T-cell (primary cell): ENCODE results near the gene XNDC1N. TPM values are rescaled to one million over a fixed set of nuclear protein-coding genes. Genes with fewer than 3 reads are reported as not detected.

ENCODE experiments used
- ATAC-seq, 4 experiments: fragments of 200-7000 bp in 3 of 4; fragments of 150-1000 bp in 1 of 4; cut with Tn5 transposase; replicated peaks in 1 of 4; 1 replicate in 3 of 4; 2 replicates in 1 of 4; pipeline ENCODE4 v1.10.0; 2021; ENCODE audit warnings: moderate library complexity in 3 of 4, mild to moderate bottlenecking in 2 of 4, moderate number of reproducible peaks in 1 of 4
- CTCF ChIA-PET, 2 donors: fragments of 300-600 bp; sonication (Branson Sonifier 250); formaldehyde crosslinking; loops; one replicate each; lab custom pipeline; 2022; ENCODE audit warnings: antibody characterized with exemption in 2 of 2; lab: Charles Lee
- POLR2A ChIA-PET, 2 donors: fragments of 300-600 bp; sonication (Branson Sonifier 250); formaldehyde crosslinking; loops; one replicate each; lab custom pipeline; 2022; ENCODE audit warnings: antibody characterized with exemption in 2 of 2; lab: Charles Lee
- DNase-seq, 35 experiments: peaks; one replicate each; pipeline versions ENCODE4 v3.0.0 to v3.0.0-alpha.2; 2013 to 2023
- H3K27ac ChIP-seq: one replicate; pipeline ENCODE4 v1.5.1; 2013; ENCODE audit warnings: low read length
- H3K27me3 ChIP-seq, 2 experiments: replicated peaks in 1 of 2; 1 replicate in 1 of 2; 2 replicates in 1 of 2; pipeline versions ENCODE4 v1.6.1 to v1.7.0; 2013; ENCODE audit warnings: low read length in 1 of 2, mixed read lengths in 1 of 2; ENCODE audit not compliant: control insufficient read depth in 2 of 2, insufficient read depth in 2 of 2; ENCODE audit errors: extremely low read depth in 1 of 2
- H3K36me3 ChIP-seq, 2 donors: 1 replicate in 1 of 2; 2 replicates in 1 of 2; pipeline versions ENCODE4 v1.6.1 to v1.7.0; 2013; ENCODE audit warnings: low read length in 1 of 2; ENCODE audit not compliant: control insufficient read depth in 2 of 2, insufficient read depth in 1 of 2; ENCODE audit errors: extremely low read depth in 1 of 2
- H3K4me1 ChIP-seq, 2 experiments: 1 replicate in 1 of 2; 2 replicates in 1 of 2; pipeline versions ENCODE4 v1.6.1 to v1.7.0; 2013; ENCODE audit warnings: low read length in 2 of 2, mixed read lengths in 1 of 2; ENCODE audit not compliant: insufficient read depth in 2 of 2, control insufficient read depth in 1 of 2; ENCODE audit errors: extremely low read depth in 1 of 2
- H3K4me3 ChIP-seq, 2 donors: 1 replicate in 1 of 2; 2 replicates in 1 of 2; pipeline versions ENCODE4 v1.5.1 to v1.7.0; 2013; ENCODE audit warnings: mild to moderate bottlenecking in 2 of 2, low read length in 1 of 2, moderate library complexity in 1 of 2; ENCODE audit not compliant: control insufficient read depth in 1 of 2; ENCODE audit errors: extremely low read depth in 1 of 2
- H3K9me3 ChIP-seq: 2 replicates; pipeline ENCODE4 v1.7.0; 2013
- H3K27ac Mint-ChIP-seq, 2 donors: one replicate each; pipeline ENCODE4 v1.8.0; 2020 to 2021; ENCODE audit warnings: mild to moderate bottlenecking in 2 of 2, mixed read lengths in 2 of 2
- H3K27me3 Mint-ChIP-seq, 2 donors: one replicate each; pipeline ENCODE4 v1.8.0; 2021 to 2022; ENCODE audit warnings: mixed read lengths in 2 of 2
- H3K36me3 Mint-ChIP-seq: one replicate; pipeline ENCODE4 v1.8.0; 2021; ENCODE audit warnings: mixed read lengths
- H3K4me1 Mint-ChIP-seq, 3 donors: one replicate each; pipeline ENCODE4 v1.8.0; 2020 to 2022; ENCODE audit warnings: mixed read lengths in 3 of 3, mild to moderate bottlenecking in 1 of 3
- H3K4me3 Mint-ChIP-seq, 3 donors: one replicate each; pipeline ENCODE4 v1.8.0; 2020 to 2022; ENCODE audit warnings: mild to moderate bottlenecking in 3 of 3, mixed read lengths in 3 of 3, moderate library complexity in 3 of 3
- H3K9me3 Mint-ChIP-seq, 3 donors: one replicate each; pipeline ENCODE4 v1.8.0; 2020 to 2022; ENCODE audit warnings: mixed read lengths in 3 of 3
- WGBS: methylation state at CpG from one replicate; pipeline ENCODE4 v1.1.5; 2013; ENCODE audit warnings: missing lambda C conversion rate; ENCODE audit not compliant: insufficient coverage; 5-methylcytosine and 5-hydroxymethylcytosine counted together
- total RNA-seq, 35 experiments: library from RNA in 6 of 35; stranded (reverse) in 6 of 35; fragments of 120-200 nt in 1 of 35; gene quantifications; one replicate each; pipeline versions ENCODE4 v1.2.1 to v1.2.4 and lab custom pipeline; 2013 to 2026

The XNDC1N gene
- total RNA-seq, 5 donors from 2014 or later (not counting 1 experiment from before 2014, with no cell fraction given): 17.3 to 24.7 (median 21.5) TPM

GRCh38 chr11:71948314-71949027 is 20.1 kb upstream of the XNDC1N start:
- no peak overlapping the region for H3K27ac ChIP-seq
- no peak overlapping the region for H3K27ac Mint-ChIP-seq
- DNase-seq (no peak), ATAC-seq (no peak)
- H3K4me3 Mint-ChIP-seq: no peak overlapping the region
- no CpG with 5 or more reads among the region's 7 CpGs for WGBS
- peaks cover 0 to 2% of the 10 kb centered on the region in 2 donors for H3K36me3 ChIP-seq
- ChIA-PET POLR2A (interaction anchor here in 1 of 2 donors (0.5 kb wide), 1 partner anchor 108 kb away, joined by 5 read pairs; no protein-coding TSS in a partner anchor), CTCF (no interaction called here)
- no peaks in the 10 kb centered on the region for H3K9me3 Mint-ChIP-seq
- H3K27me3 ChIP-seq: no peaks in the 10 kb centered on the region
- H3K4me1 Mint-ChIP-seq: peaks cover 11 to 25% (median 24%) of the 10 kb centered on the region in 3 donors
- H3K36me3 Mint-ChIP-seq: peaks cover 3% of the 10 kb centered on the region
- H3K27me3 Mint-ChIP-seq: no peaks in the 10 kb centered on the region
- no peaks in the 10 kb centered on the region for H3K9me3 ChIP-seq
- H3K4me1 ChIP-seq: no peaks in the 10 kb centered on the region
- H3K4me3 ChIP-seq: no peak overlapping the region

DNA sequence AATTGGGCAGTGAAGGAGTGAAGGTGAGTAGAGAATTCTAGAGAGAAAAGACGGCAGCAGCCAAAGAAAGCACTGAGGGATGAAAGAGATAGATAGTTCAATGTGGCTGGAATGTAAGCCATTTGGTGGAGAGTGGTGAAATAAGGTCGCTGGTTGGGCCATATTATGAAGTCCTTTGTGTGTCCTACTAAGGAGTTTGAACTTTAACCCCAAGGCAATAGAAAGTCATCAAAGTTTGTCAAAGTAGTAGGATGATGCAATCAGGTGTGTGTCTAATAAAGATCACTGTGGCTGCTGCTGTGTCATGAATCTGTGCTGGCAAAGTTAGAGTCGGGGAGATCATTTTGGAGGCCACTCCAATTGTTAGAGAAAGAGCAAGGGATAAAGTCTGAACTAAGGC is 19.1 kb upstream of the XNDC1N start:
- no peaks in the 10 kb centered on the region for H3K4me1 ChIP-seq
- no peak for ATAC-seq
- H3K27ac Mint-ChIP-seq: no peak overlapping the region
- peaks cover 3% of the 10 kb centered on the region for H3K36me3 Mint-ChIP-seq
- WGBS: 93% methylated on average over 3 of the region's 3 CpGs
- ChIA-PET POLR2A (no interaction called here), CTCF (no interaction called here)
- H3K9me3 Mint-ChIP-seq: no peaks in the 10 kb centered on the region
- H3K36me3 ChIP-seq: peaks cover 0 to 2% of the 10 kb centered on the region in 2 donors
- H3K27me3 ChIP-seq: no peaks in the 10 kb centered on the region
- no peaks in the 10 kb centered on the region for H3K9me3 ChIP-seq
- H3K27ac ChIP-seq: no peak overlapping the region
- H3K4me1 Mint-ChIP-seq: peaks cover 19 to 25% (median 21%) of the 10 kb centered on the region in 3 donors
- H3K4me3 Mint-ChIP-seq: no peak overlapping the region
- no peaks in the 10 kb centered on the region for H3K27me3 Mint-ChIP-seq
- H3K4me3 ChIP-seq: no peak overlapping the region
- DNase-seq: no peak

DNA sequence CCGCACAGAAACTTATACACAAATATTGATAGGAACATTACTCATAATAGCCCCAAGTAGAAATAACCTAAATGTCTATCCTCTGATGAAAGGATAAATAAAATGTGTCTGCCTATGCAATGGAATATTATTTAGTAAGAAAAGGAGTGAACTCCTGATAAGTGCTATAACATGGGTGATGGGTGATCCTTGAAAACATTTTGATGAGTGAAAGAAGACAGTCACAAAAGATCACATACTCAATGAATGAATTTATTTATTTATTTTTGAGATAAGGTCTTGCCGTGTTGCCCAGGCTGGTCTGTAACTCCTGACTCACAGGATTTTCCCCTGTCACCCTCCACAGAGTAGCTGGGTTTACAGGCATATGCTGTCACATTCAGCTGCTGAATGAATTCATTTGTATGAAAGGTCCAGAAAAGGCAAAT is 17.8 kb upstream of the XNDC1N start:
- no peak overlapping the region for H3K27ac ChIP-seq
- peaks cover 0 to 2% of the 10 kb centered on the region in 2 donors for H3K36me3 ChIP-seq
- H3K9me3 Mint-ChIP-seq: no peaks in the 10 kb centered on the region
- DNase-seq (no peak), ATAC-seq (no peak)
- ChIA-PET CTCF (interaction anchor here in 1 of 2 donors (0.6 kb wide), 1 partner anchor 901 kb away, joined by 3 read pairs; no protein-coding TSS in a partner anchor), POLR2A (no interaction called here)
- H3K27me3 ChIP-seq: no peaks in the 10 kb centered on the region
- H3K4me1 Mint-ChIP-seq: peaks cover 19 to 27% (median 21%) of the 10 kb centered on the region in 3 donors
- H3K36me3 Mint-ChIP-seq: peaks cover 3% of the 10 kb centered on the region
- no peaks in the 10 kb centered on the region for H3K27me3 Mint-ChIP-seq
- no CpG with 5 or more reads among the region's 2 CpGs for WGBS
- H3K27ac Mint-ChIP-seq: no peak overlapping the region
- H3K9me3 ChIP-seq: no peaks in the 10 kb centered on the region
- no peak overlapping the region for H3K4me3 ChIP-seq
- no peaks in the 10 kb centered on the region for H3K4me1 ChIP-seq
- no peak overlapping the region for H3K4me3 Mint-ChIP-seq

- CTCF ChIA-PET: no interaction called here
- WGBS: 97% methylated on average over 6 of the region's 6 CpGs
- H3K4me1 ChIP-seq: no peaks in the 10 kb centered on the region
- no peaks in the 10 kb centered on the region for H3K36me3 ChIP-seq
- Mint-ChIP-seq H3K9me3 (no peaks in the 10 kb centered on the region), H3K4me1 (peaks cover 8 to 15% (median 15%) of the 10 kb centered on the region in 3 donors), H3K4me3 (no peak overlapping the region), H3K36me3 (peaks cover 10% of the 10 kb centered on the region), H3K27ac (no peak overlapping the region), H3K27me3 (no peaks in the 10 kb centered on the region)
- no peak overlapping the region for H3K4me3 ChIP-seq
- H3K27ac ChIP-seq: no peak overlapping the region
- no peak for DNase-seq
- no peaks in the 10 kb centered on the region for H3K27me3 ChIP-seq
- POLR2A ChIA-PET: no interaction called here
- no peaks in the 10 kb centered on the region for H3K9me3 ChIP-seq
- ATAC-seq: no peak
Observed at GRCh38 chr11:71940561-71941219, 12.3 kb upstream of the XNDC1N start.

- Histone ChIP-seq H3K27ac (no peak overlapping the region), H3K4me3 (no peak overlapping the region), H3K27me3 (no peaks in the 10 kb centered on the region), H3K36me3 (no peaks in the 10 kb centered on the region), H3K4me1 (no peaks in the 10 kb centered on the region), H3K9me3 (no peaks in the 10 kb centered on the region)
- H3K36me3 Mint-ChIP-seq: peaks cover 13% of the 10 kb centered on the region
- H3K27ac Mint-ChIP-seq: no peak overlapping the region
- DNase-seq (no peak), ATAC-seq (no peak)
- peaks cover 14 to 20% (median 15%) of the 10 kb centered on the region in 3 donors for H3K4me1 Mint-ChIP-seq
- H3K4me3 Mint-ChIP-seq: no peak overlapping the region
- WGBS: no CpG with 5 or more reads among the region's 1 CpG
- no peaks in the 10 kb centered on the region for H3K9me3 Mint-ChIP-seq
- POLR2A ChIA-PET: no interaction called here
- CTCF ChIA-PET: interaction anchor here in 1 of 2 donors (0.7 kb wide), 1 partner anchor 517 kb away, joined by 4 read pairs; no protein-coding TSS in a partner anchor
- no peaks in the 10 kb centered on the region for H3K27me3 Mint-ChIP-seq
Observed at GRCh38 chr11:71937826-71938225, 9.4 kb upstream of the XNDC1N start.

GRCh38 chr11:71936825-71937224 is 8.4 kb upstream of the XNDC1N start:
- Mint-ChIP-seq H3K36me3 (peaks cover 13% of the 10 kb centered on the region), H3K27me3 (no peaks in the 10 kb centered on the region), H3K9me3 (no peaks in the 10 kb centered on the region), H3K27ac (no peak overlapping the region), H3K4me3 (no peak overlapping the region), H3K4me1 (peaks cover 17 to 24% (median 23%) of the 10 kb centered on the region in 3 donors)
- Histone ChIP-seq H3K27me3 (no peaks in the 10 kb centered on the region), H3K27ac (no peak overlapping the region), H3K4me3 (no peak overlapping the region), H3K36me3 (no peaks in the 10 kb centered on the region), H3K4me1 (no peaks in the 10 kb centered on the region), H3K9me3 (no peaks in the 10 kb centered on the region)
- ChIA-PET CTCF (no interaction called here), POLR2A (no interaction called here)
- no peak for DNase-seq
- whole genome bisulfite sequencing: 65% methylated on average over 4 of the region's 5 CpGs
- ATAC-seq: no peak
